ENCODE measurements around the gene BIRC6. TPM values are rescaled to one million over a fixed set of nuclear protein-coding genes. Genes with fewer than 3 reads are reported as not detected.

The BIRC6 gene
- polyA plus RNA-seq, 1 donor (not counting 4 experiments of a cell fraction or from before 2014, with no cell fraction given) = 57.0 TPM

- H3K9me3 ChIP-seq (ENCODE audit: control insufficient read depth, low read depth, low read length) = no peaks in the 10 kb centered on the region
- peaks cover 0 to 6% of the 10 kb centered on the region in 2 experiments for H3K36me3 ChIP-seq (ENCODE audit: control insufficient read depth in 2 of 2, extremely low read depth in 1 of 2, insufficient read depth in 2 of 2, low read length in 2 of 2)
- FAIRE-seq (no peak), DNase-seq (ENCODE audit: low read depth, low spot score) (no peak)
- H3K27me3 ChIP-seq (ENCODE audit: control insufficient read depth, extremely low read depth, insufficient read depth, low read length) = no peaks in the 10 kb centered on the region
- peaks cover 42% of the 10 kb centered on the region for H3K79me2 ChIP-seq (ENCODE audit: control insufficient read depth, insufficient read depth, low read length)
- peak overlapping the region; percentile 87 for H3K9ac ChIP-seq (ENCODE audit: control insufficient read depth, extremely low read depth, insufficient read depth, low read length)
- H4K20me1 ChIP-seq (ENCODE audit: control insufficient read depth, extremely low read depth, insufficient read depth, low read length) = peaks cover 4% of the 10 kb centered on the region
- H3K4me3 ChIP-seq (ENCODE audit: control insufficient read depth in 2 of 3, extremely low read depth in 1 of 3, insufficient read depth in 2 of 3, low read depth in 1 of 3, low read length in 3 of 3) = peak overlapping the region; percentile 83 to 97 (median 94)
- peaks cover 2% of the 10 kb centered on the region for H3K9me1 ChIP-seq (ENCODE audit: control insufficient read depth, extremely low read depth, insufficient read depth, low read length)
- H3K27ac ChIP-seq (ENCODE audit: control insufficient read depth, insufficient read depth, low read length) = peak overlapping the region; percentile 79
- TF ChIP-seq CTCF (optimal IDR thresholded peaks at IDR 0.05 in 1 of 3, IDR thresholded peaks at IDR 0.05 in 1 of 3, conservative IDR thresholded peaks at IDR 0.05 in 1 of 3; ENCODE audit: extremely low read depth in 1 of 3, insufficient read depth in 2 of 3, low read length in 3 of 3) = no peak
- no peak for TF ChIP-seq EZH2 (IDR thresholded peaks at IDR 0.05; ENCODE audit: low read length)
- dilution Hi-C loops (cut with MboI; ENCODE audit: extremely low pct_ligation_motif_present, low sequenced_read_pairs) = no loop called here
- peaks cover 15% of the 10 kb centered on the region for H3K4me1 ChIP-seq (ENCODE audit: control insufficient read depth, extremely low read depth, insufficient read depth, low read length)
- H3K4me2 ChIP-seq (ENCODE audit: control insufficient read depth, extremely low read depth, insufficient read depth, low read depth, low read length) = peak overlapping the region; percentile 85
- peak overlapping the region; percentile 79 for H2AFZ ChIP-seq (ENCODE audit: control insufficient read depth, low read length)
These were observed 695 bp upstream of the BIRC6 start for GRCh38 chr2:32355976-32356680.

GRCh38 chr2:32357318-32358110 lies 691 bp downstream of the BIRC6 start:
- no peak for TF ChIP-seq EZH2 (IDR thresholded peaks at IDR 0.05; ENCODE audit: low read length)
- TF ChIP-seq CTCF (optimal IDR thresholded peaks at IDR 0.05 in 1 of 3, IDR thresholded peaks at IDR 0.05 in 1 of 3, conservative IDR thresholded peaks at IDR 0.05 in 1 of 3; ENCODE audit: extremely low read depth in 1 of 3, insufficient read depth in 2 of 3, low read length in 3 of 3) = no peak
- peak overlapping the region; percentile 80 for H2AFZ ChIP-seq (ENCODE audit: control insufficient read depth, low read length)
- peaks cover 0 to 6% of the 10 kb centered on the region in 2 experiments for H3K36me3 ChIP-seq (ENCODE audit: control insufficient read depth in 2 of 2, extremely low read depth in 1 of 2, insufficient read depth in 2 of 2, low read length in 2 of 2)
- no peak for DNase-seq (ENCODE audit: low read depth, low spot score)
- peaks cover 55% of the 10 kb centered on the region for H3K79me2 ChIP-seq (ENCODE audit: control insufficient read depth, insufficient read depth, low read length)
- peaks cover 2% of the 10 kb centered on the region for H3K9me1 ChIP-seq (ENCODE audit: control insufficient read depth, extremely low read depth, insufficient read depth, low read length)
- H3K4me2 ChIP-seq (ENCODE audit: control insufficient read depth, extremely low read depth, insufficient read depth, low read depth, low read length) = peak overlapping the region; percentile 90
- H3K9ac ChIP-seq (ENCODE audit: control insufficient read depth, extremely low read depth, insufficient read depth, low read length) = peak overlapping the region; percentile 87
- no peaks in the 10 kb centered on the region for H3K27me3 ChIP-seq (ENCODE audit: control insufficient read depth, extremely low read depth, insufficient read depth, low read length)
- dilution Hi-C loops (cut with MboI; ENCODE audit: extremely low pct_ligation_motif_present, low sequenced_read_pairs) = no loop called here
- H4K20me1 ChIP-seq (ENCODE audit: control insufficient read depth, extremely low read depth, insufficient read depth, low read length) = peaks cover 4% of the 10 kb centered on the region
- peak overlapping the region; percentile 79 for H3K27ac ChIP-seq (ENCODE audit: control insufficient read depth, insufficient read depth, low read length)
- H3K4me3 ChIP-seq (ENCODE audit: control insufficient read depth in 2 of 3, extremely low read depth in 1 of 3, insufficient read depth in 2 of 3, low read depth in 1 of 3, low read length in 3 of 3) = peak overlapping the region; percentile 83 to 97 (median 94)
- H3K4me1 ChIP-seq (ENCODE audit: control insufficient read depth, extremely low read depth, insufficient read depth, low read length) = peaks cover 15% of the 10 kb centered on the region
- H3K9me3 ChIP-seq (ENCODE audit: control insufficient read depth, low read depth, low read length) = no peaks in the 10 kb centered on the region
- FAIRE-seq = no peak
